GM10266 (cell line): ENCODE results near the gene GABBR1.
"Not testable (repeated sequence)": the region's sequence is repeated elsewhere in the genome, so short reads cannot be mapped to it uniquely, and the experiment has no call there.

Experiments used
- DNase-seq: peaks from one replicate; pipeline ENCODE4 v3.0.0; 2012; ENCODE audit errors: extremely low spot score
- CTCF ChIP-seq: IDR thresholded peaks from 2 replicates; pipeline ENCODE4 v1.5.1; 2012; ENCODE audit warnings: mild to moderate bottlenecking, low read depth; ENCODE audit not compliant: control insufficient read depth, insufficient read depth; ENCODE audit errors: missing control alignments

Gene GABBR1

DNA sequence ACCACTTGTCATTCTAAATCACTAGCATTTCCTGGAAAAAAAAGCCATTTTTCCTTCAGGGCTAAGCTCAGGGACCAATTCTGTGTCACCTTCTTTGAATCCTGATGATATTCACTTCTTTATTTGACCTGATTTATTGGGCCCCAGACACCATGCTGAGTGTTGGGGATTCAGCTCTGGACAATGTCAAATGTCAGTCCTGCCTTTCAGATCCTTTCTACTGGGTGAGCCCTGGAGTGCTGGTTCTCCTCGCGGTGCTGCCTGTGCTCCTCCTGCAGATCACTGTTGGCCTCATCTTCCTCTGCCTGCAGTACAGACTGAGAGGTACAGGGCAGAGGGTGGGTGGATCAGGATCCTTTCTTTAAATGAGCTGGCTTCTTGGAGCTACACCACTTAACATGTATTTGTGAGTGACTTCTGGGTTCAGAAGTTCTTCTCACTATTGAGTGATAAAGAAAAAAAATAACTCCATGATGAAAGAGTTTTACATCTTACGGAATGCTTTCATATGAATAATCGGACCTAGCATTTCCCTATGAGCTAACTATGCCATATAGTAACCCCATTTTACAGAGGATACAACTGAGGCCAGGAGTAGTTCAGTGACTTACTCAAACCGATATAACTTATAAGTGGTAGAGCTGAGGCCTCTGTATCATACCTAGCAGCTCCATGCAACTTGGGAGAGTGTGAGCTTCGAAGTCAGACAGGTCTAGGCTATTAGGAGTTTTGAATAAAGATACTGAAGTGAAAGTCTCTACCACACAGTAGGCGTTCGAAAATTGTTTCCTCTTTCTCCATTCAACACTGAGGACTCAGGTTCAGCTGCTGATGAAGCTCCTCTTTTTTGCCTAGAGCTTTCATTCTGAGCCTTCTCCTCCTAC, 33.2 kb upstream of the GABBR1 start:
- DNase-seq, result no peak
- no peak for TF ChIP-seq CTCF

DNA sequence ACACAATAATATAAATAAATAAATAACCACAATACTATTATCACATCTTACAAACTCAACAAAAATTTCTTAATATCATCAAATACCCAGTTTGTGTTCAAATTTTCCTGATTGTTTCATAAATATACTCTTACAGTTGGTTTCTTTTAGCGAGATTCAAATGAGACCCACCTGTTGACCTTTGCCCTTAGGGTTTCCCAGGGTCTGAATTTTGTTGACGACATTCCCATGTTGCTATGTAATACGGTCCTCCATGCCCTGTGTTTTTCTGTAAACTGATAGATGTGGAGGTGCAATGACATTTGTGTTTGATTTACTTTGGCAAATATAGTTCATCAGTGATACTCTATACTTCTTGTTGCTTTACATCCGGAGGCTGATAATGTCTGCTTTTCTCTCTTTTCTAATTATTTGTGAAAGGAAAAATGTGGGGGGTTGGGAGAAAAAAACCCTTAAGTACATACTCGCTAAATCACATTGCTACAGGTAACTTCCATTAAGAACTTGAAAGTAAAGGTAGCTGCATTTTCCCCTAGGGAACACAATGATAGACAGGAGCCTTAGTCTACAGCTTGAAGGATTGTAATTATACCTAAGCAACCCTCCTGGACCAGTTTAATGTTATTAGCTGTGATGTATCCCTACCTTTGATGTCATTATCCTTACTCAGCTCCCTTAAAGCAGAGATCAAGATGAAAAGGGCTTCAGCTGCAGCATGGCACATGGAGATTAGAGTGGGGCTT, 30.5 kb upstream of the GABBR1 start:
- TF ChIP-seq CTCF, result no peak

GRCh38 chr6:29661502-29662141, 28.6 kb upstream of the GABBR1 start:
- not testable (repeated sequence) for DNase-seq

More for the DNA sequence above, 30.5 kb upstream of the GABBR1 start:
- no peak for DNase-seq

DNA sequence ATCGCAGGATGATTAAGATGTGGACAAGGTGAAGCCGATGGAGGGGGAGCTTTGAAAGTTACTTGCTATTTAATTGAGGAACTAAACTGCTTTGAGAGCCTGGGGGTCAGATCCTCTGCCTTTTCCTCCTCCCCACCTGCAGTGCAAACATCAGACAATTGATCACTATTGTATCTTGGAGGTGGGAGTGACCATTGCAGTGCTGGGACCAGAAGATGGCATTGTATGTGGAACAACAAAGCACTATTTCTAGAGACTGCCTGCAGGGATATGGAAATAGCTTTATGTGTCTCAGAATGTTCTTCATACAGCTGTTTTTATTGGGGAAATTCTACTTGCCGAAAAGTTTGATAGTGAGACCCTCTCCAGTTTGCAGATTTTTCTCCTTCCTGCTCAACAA, 28.1 kb upstream of the GABBR1 start:
- TF ChIP-seq CTCF, result no peak
- DNase-seq, result no peak

- TF ChIP-seq CTCF, result no peak
- no peak for DNase-seq
Measured at GRCh38 chr6:29656798-29657197, 23.8 kb upstream of the GABBR1 start, which contains the start of gene MOG. Gene MOG (plus strand): TSS chr6:29657092. CDS start chr6:29657210, 118 bp downstream.

DNA sequence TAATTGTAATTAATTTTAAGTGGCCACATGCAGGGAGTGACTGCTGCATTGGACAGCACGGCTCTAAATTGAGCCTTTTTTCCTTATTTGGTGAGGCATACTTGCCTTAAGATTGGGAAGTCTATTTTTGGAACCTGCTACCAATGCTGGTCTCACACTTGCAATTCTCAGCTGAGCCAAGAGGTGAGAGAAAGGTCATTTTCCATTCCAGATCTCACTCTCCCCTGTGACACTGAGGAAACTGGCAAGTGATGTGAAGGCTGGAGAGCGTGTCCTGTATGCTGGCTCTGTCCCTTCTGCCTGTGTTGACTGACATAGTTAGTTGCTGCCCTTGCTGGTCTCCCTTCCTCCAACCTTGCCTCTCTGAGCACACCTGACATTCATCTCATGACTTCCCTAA, 23.2 kb upstream of the GABBR1 start:
- no peak for TF ChIP-seq CTCF
- no peak for DNase-seq

DNA sequence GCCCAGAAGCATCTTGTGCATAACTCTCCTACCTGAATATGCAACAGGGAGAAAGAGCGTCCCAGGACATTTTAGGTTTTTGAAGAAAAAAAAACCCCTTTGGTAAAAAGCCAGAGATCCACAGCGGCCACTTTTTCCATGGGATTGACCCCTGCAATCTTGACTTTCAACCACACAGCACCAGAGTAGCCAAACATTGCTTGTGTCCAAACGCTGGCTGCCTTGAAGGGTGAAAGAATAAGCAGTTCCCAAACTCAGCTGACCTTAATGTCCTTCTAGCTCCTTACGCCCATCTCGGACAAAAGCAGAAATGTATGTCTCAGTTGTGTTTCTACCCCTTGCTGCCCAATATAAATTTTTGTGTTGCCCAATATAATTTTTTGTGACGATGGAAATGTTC, 22.7 kb upstream of the GABBR1 start:
- no peak for DNase-seq
- no peak for TF ChIP-seq CTCF
